ENCODE measurements around the gene SCNN1A.

The SCNN1A gene

GRCh38 chr12:6332459-6332858 lies 42.9 kb downstream of the SCNN1A start:
- H3K27ac ChIP-seq, result peak overlapping the region; percentile 94
- no peak overlapping the region for H3K4me3 ChIP-seq (ENCODE audit: low read depth, low read length)
- H3K27me3 ChIP-seq (replicated peaks), result no peaks in the 10 kb centered on the region
- no peak for TF ChIP-seq CTCF (IDR thresholded peaks at IDR 0.05; ENCODE audit: low read depth, low read length, missing control alignments)
- peak; percentile 85 for DNase-seq
- in situ Hi-C loops (cut with HindIII; ENCODE audit: low pct_ligation_motif_present, low sequenced_read_pairs), result no loop called here
- H3K36me3 ChIP-seq (replicated peaks), result peaks cover 70% of the 10 kb centered on the region

GRCh38 chr12:6330999-6331714 lies 44.2 kb downstream of the SCNN1A start:
- in situ Hi-C loops (cut with HindIII; ENCODE audit: low pct_ligation_motif_present, low sequenced_read_pairs), result no loop called here
- H3K27ac ChIP-seq, result no peak overlapping the region
- no peak for TF ChIP-seq CTCF (IDR thresholded peaks at IDR 0.05; ENCODE audit: low read depth, low read length, missing control alignments)

GRCh38 chr12:6330192-6330591 lies 45.2 kb downstream of the SCNN1A start:
- no peak for TF ChIP-seq CTCF (IDR thresholded peaks at IDR 0.05; ENCODE audit: low read depth, low read length, missing control alignments)
- no peak for DNase-seq
- in situ Hi-C loops (cut with HindIII; ENCODE audit: low pct_ligation_motif_present, low sequenced_read_pairs), result no loop called here
- Histone ChIP-seq H3K4me3 (ENCODE audit: low read depth, low read length) (no peak overlapping the region), H3K27me3 (replicated peaks) (no peaks in the 10 kb centered on the region), H3K27ac (no peak overlapping the region), H3K36me3 (replicated peaks) (peaks cover 75% of the 10 kb centered on the region)

More at GRCh38 chr12:6330999-6331714, 44.2 kb downstream of the SCNN1A start:
- H3K36me3 ChIP-seq (replicated peaks), result peaks cover 75% of the 10 kb centered on the region
- no peak for DNase-seq
- H3K4me3 ChIP-seq (ENCODE audit: low read depth, low read length), result no peak overlapping the region
- H3K27me3 ChIP-seq (replicated peaks), result no peaks in the 10 kb centered on the region

- no peak overlapping the region for H3K27ac ChIP-seq
- DNase-seq, result no peak
- no peak overlapping the region for H3K4me3 ChIP-seq (ENCODE audit: low read depth, low read length)
- in situ Hi-C loops (cut with HindIII; ENCODE audit: low pct_ligation_motif_present, low sequenced_read_pairs), result no loop called here
- no peak for TF ChIP-seq CTCF (IDR thresholded peaks at IDR 0.05; ENCODE audit: low read depth, low read length, missing control alignments)
- peaks cover 71% of the 10 kb centered on the region for H3K36me3 ChIP-seq (replicated peaks)
- H3K27me3 ChIP-seq (replicated peaks), result no peaks in the 10 kb centered on the region
Observed at GRCh38 chr12:6329703-6330064, 45.7 kb downstream of the SCNN1A start.

- DNase-seq, result no peak
- Histone ChIP-seq H3K27ac (no peak overlapping the region), H3K36me3 (replicated peaks) (peaks cover 66% of the 10 kb centered on the region), H3K4me3 (ENCODE audit: low read depth, low read length) (no peak overlapping the region), H3K27me3 (replicated peaks) (no peaks in the 10 kb centered on the region)
- in situ Hi-C loops (cut with HindIII; ENCODE audit: low pct_ligation_motif_present, low sequenced_read_pairs), result no loop called here
- no peak for TF ChIP-seq CTCF (IDR thresholded peaks at IDR 0.05; ENCODE audit: low read depth, low read length, missing control alignments)
Observed at GRCh38 chr12:6328945-6329702, 46.2 kb downstream of the SCNN1A start.

Data from brain microvascular endothelial cell (primary cell).